D341Med (cell line): ENCODE data around the gene ATP13A3.

ENCODE experiments used
- DNase-seq: peaks from one replicate; pipeline ENCODE4 v3.0.0; 2012; ENCODE audit warnings: low spot score

The ATP13A3 gene

DNA sequence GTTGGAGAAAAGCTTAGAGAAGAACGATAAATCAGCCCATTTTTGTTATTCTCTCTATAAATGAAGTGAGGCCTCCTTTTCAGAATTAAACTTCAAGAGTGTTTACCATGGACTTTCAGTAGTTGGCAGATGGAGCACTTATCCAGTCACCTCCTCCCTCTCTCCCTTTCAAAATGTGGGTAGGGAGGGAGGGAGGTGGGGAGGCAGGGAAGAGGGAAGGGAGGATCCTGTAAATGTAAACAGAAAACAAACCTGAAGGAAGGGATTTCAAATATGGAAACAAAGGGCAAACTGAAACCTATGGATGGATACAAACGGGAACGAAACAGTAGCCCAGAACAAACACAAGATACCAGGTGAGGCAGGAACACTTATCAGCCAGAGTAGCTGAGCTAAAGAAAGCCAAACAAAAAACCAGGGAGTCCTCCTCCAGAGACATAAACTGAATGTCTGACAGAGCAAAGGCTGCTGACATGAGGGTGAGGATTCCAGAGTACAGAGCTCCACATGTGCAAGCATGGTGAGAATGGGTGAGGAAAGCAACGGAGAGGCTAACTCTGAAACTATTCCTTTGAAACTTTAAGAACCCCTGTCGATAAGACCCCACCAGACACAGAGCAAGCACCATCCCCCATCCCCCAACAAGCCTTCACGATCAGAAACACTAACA is 46.8 kb downstream of the ATP13A3 start:
- DNase-seq, result no peak

DNA sequence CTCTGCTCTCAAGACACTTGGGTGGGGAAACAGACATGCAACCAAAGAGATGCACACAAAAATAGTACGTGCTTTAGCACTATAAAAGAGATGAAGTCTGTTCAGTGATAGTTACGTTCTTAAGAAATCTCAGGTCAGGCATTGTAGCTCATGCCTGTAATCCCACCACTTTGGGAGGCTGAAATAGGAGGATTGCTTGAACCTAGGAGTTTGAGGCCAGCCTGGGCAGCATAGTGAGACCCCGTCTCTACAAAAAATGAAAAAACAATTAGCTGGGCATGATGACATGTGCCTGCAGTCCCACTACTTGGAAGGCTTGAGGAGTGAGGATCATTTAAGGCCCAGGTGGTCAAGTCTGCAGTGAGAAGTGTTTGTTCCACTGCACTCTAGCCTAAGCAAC is 52.3 kb downstream of the ATP13A3 start:
- DNase-seq, result no peak

DNA sequence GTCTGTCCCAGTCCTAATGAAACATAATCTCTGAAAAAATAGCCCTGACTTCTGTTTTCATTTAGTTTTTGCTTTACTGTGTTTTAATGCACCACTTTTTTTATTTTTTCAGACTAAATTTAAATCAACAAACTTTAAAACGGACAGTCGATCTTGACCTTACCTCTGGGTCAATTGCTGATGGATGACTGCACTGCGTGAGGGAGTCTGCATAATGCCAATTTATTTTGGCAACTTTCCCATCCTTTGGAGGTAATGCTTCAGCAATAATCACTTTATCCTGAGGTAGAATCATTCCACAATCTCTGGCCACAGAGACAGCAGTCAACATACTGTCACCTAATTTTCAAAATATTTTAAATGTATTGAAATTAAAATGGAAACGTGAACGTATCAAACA is 55.2 kb downstream of the ATP13A3 start:
- DNase-seq, result no peak

DNA sequence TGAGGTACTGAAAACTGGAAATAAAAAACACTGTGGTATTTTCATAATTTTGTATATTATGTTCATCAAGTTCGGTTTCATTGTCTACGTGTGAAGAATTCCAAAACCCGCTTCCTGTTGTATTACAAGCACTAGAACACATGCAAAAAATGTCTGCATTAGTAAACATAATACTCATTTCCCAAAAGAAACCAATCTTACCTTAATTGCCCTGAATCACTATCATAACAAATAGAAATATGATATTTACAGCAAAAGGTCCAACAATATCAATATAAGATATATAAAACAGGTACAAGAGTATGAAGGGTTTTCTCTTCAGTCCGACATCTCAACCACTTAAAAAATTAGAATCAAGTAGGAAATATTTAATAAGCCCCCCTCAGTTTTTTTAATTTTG is 61.4 kb downstream of the ATP13A3 start:
- DNase-seq, result no peak

DNA sequence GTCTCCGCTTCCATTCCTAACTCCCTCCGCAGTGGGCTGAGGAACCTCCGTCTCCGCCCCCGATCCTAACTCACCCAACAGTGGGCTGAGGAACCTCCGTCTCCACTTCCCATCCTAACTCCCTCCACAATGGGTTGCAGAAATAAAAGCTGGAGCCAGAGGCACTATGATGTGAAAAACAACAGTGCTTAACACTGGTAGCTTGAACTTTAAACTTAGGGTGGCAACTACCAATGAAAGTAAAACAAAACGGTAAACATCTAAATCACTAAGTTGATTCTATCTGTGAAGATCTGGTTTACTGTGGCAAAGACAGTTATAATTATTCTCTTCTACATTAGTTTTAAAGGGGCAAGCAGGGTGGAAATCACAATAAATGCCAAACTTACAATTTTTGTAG is 61.8 kb downstream of the ATP13A3 start:
- DNase-seq, result no peak

DNA sequence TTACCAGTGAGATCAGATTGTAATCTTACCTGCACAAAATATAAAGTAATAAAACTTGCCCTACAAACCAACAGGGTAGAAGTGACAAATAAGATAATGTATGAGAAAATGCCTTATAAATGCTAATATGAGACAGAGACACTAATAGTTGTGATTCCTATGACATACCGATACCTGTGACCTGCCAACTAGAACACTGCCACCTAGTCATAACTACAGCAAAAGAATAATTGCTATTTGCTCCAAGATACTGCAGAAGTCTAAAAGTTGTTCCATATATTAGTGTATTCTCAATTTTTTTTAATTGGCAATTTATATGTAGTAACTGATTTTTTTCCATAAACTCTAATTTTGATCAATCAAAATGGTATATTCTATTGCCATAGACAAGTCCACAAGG is 62.4 kb downstream of the ATP13A3 start:
- no peak for DNase-seq

DNA sequence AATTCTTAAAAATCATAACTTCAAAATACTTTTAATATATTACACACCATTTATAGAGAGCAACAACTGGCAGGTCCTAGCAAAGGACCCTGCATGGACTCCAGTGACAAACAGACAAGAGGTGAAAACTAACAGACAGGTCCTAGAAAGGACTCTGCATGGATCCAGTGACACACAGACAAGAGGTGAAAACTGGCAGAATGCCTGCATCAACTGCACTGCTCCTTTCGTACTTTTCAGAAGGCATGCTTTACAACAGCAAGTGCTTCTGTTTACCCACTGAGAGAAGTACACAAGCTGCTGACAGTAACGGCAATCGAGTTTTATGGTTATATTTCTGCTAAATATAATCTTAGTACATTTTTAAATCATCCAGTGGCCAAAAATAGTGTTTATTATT is 63.5 kb downstream of the ATP13A3 start:
- DNase-seq, result no peak

DNA sequence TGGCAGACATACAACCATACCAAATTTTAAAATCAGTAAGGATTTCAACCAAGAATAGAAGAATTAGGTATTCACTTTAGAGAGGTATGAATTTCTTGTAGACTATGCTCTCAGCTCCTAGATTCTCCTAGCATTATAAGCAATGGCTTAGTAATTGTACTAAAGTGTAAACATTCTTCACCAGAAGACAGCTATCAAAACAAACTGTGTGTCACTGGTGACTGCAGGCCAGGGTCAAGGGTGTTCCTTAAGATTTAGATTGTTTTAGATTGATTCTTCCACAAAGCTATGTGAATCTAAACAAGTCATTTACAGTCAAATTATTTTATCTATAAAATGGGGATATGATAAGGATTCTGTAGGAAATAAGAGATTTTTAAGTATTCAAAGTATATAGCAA is 64.6 kb downstream of the ATP13A3 start:
- no peak for DNase-seq

DNA sequence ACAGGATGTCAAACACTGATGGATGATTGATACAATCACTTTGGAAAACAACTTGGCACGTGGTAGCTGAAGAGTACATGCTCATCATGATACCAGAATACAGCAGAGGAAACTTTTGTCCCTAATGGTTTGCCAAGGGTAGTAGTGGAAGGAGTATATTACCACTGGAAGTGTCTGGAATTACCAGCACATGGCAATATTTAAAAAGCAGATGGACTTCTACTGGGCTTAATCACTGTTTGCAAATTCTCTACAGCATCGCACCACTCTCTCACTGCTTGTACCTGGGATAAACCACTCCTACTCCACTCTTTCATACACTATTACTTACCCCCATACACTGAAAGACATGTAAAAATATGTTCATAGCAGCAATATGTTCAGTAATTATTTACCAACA is 68.1 kb downstream of the ATP13A3 start:
- no peak for DNase-seq

DNA sequence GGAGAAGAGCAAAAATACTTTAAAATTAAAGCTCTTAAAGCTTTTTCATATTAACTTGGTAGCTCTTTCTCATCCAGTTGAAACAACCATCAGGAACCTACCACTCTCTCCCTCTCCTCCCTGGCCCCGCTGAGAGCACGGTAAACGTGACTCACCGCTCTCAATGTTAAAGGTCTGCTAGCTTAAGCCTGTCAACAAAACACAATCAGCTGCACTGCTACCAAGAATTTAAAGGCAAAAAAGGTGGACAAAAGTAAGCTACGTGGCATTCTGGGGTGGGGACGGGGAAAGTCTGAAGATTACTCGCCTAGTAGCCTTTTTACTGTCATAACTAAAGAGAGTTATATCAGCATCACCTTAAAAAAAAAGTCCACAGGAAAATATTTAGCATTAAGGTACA is 79.4 kb downstream of the ATP13A3 start:
- no peak for DNase-seq

DNA sequence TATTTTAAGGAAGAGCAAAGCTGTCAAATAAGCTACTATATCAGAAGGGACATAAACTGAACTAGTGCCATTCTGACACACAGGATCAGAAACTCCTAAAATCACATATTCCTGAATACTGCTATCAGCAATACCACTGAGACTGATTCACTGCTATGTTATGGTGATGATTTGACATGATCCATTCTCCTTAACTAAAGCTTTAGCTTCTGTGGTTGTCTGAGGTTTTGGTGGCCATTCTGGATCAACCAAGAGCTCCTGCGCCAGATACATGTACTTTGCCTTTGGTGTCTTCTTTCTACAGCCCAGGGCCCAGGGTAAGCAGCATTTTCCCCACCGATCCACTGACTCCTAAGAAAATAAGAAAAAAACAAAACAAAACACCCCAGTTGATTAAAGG is 81.0 kb downstream of the ATP13A3 start:
- DNase-seq, result no peak

DNA sequence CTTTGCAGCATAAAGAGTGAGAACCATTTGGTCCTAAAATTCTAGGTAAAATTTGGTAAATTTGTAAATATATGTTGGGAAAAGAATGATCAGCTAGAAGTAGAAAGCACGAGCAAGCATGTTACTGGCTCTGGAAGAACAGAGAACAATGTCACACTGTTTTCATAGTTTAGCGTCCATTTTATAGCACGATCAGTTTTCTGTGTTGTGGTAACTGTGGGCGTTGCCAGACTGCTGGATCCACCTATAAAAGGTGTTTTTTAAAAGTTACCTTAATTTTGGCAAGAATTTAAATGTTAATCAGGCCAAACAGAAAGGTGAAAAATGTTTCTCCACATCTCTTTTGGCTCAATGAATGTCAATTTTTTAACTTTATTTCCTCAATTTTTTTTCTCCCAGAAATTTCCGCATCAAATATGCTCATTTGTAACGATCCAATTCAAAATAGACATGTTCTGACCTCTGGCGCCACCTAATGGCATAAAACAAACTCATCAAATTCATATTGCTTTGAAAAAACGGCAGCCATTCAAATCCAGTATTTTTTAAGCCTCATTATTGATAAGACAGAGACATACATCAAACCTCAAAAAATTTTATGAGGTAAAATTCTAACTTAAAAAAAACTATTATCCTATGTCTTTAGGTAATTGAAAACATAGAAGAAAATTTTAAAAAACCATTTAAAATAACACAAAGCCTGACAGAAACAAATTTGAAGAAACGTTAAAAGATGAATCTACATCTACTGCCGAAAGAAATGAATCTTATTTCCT is 82.2 kb downstream of the ATP13A3 start:
- no peak for DNase-seq

DNA sequence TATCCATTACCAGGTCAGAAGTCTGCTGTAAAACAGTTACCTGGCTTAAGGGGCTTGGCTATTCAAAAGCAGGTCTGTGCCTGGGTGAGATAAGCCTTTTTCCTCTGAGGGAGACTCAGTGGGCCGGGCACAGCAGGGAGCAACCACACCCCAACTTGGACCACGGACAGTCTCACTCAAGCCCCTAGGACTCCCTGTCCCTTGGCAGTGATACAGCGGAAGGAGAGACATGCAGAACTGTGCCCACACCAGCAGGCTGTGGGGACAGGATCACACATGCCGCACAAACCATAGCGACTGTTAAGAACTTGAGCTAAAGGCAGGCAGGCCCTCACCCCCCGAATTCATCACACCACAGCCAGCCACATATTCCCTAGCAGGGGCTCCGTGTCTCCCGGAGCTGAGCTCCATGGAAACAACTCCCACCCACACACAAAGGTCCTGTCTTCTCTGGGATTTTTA is 84.9 kb downstream of the ATP13A3 start:
- no peak for DNase-seq

DNA sequence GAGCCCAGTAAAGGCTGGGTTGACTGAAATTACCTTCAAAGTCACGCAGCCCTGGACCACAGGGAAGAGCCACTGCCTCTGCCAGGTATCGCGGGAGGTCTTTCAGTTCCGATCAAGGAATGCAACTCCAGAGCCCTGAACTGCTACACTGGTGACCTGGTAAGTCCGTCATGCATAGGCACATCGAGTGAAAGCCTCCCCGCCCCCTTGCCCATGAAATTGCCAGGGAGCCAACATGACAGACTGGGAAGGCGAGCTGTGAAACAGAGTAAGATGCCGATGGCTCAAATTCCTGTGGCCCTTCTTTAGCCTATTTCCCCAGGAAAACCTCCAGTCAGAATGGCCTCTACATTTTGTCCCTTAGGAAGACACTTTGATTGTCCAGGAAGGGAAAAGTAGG is 85.5 kb downstream of the ATP13A3 start:
- DNase-seq, result no peak

DNA sequence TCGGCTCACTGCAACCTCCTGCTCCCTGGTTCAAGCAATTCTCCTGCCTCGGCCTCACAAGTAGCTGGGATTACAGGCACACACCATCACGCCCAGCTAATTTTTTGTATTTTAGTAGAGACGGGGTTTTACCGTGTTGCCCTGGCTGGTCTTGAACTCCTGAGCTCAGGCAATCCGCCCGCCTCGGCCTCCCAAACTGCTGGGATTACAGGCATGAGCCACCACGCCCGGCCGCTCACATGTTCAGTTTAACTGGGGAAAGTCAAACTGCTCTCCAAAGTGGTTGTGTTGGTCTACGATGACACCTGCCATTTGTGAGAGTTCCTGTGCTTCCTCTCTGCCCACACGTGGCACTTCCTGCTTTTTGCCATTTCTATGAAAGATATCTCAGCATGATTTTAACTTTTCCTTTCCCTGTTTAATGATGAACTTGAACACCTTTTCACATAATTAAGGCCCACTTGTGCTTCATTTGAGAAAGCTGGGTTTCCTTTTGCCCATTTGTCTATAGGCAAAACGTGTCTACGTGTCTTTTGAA is 86.9 kb downstream of the ATP13A3 start:
- DNase-seq, result no peak

DNA sequence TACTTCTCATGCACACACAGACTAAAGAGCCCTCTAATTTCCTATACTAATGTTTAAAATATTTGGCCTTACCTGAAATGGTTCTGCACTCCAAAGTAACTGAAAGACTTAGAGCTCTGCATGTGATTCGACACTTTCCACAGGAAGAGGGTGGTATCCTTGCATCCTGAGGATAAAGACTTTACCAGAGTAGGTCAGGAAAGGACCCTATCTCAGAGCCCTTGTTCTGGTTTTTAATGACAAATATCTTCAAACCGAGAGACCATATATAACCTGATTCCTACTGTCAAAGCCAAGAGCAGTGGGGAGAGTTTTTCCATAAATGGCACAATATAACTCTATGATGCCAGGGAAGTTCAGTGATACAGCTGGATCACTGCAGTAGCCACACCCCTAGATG is 87.6 kb downstream of the ATP13A3 start, which contains the start of gene GP5:
Gene GP5, minus strand, starts transcription at position 101 of the 400 bp plus-strand sequence. CDS start 984 bp downstream, outside the sequence.
- DNase-seq, result no peak

DNA sequence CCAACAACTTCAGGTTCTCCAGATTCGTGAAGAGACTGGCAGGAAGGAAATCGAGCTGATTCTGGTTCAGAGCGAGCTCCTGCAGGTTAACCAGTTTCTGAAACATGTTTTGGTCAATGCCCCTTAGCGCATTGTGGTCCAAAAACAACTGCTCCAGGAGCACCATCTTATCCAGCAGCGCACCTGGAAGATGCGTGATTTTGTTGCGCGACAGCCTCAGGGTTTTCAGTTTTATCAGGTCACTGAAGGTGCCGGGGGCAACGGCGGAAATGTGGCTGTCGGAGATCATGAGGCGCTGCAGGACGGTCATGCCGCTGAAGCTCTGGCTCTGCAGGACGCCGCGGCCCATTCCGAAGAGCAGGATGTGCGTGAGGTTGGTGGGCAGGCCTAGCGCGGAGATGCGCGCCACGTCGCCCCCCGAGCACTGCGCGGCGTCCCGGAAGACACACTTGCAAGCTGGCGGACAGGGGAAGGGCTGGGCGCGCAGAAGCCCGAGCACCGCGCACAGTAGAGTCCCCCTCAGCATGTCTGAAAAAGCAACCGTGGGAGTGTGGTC is 89.0 kb downstream of the ATP13A3 start:
- DNase-seq, result no peak

DNA sequence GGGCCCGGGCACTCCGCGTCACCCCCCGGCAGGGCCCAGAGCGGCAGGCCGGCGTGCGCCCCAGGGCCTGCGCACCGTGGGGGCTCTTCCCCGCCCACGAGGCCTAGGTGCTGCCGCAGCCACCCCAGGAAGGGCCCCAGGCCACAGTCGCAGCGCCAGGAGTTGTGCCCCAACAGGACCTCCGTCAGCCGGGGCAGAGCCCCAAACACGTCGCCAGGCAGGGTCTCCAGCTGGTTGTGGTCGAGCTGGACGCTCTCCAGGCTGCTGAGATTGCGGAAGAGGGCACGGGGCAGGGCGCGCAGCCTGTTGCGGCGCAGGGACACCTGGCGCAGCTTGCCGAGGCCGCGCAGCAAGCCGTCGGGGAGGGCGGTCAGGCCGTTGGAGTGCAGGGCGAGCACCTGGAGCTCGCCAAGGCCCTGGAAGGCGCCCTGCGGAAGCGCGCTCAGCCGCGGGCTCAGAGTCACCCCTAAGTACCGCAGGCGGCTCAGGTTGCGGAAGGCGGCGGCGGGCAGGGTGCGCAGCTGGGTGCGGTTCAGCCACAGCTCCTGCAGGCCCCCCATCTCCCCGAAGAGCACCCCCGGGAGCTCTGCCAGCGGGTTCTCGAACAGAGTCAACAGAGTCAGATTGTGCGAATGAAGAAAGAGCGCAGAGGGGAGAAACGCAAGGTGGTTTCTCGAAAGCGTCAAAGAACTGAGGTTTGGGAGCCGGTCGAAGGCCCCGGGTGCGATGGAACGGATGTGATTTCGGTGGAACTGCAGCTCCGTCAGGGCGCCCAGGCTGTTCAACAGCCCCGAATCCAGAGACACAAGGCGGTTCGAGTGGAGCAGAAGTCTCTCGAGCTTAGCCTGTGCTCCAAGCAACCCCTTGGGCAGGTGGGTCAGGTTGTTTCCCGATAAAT is 89.7 kb downstream of the ATP13A3 start:
- DNase-seq, result no peak

DNA sequence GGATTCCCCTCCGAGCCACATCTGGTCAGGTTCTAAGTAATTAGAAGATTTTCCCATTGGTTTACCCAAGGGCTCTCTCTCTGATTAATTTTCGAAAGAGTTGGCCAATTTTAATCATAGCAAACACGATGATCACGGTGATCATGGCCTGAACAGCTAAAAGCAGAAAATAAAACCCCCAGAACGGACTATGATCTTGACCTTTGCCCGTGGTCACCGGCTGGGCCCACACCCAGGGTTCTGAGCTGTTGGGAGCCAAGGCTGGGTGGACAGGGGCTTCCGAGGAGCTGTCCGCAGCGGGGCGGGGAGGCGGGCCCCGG is 90.3 kb downstream of the ATP13A3 start:
- no peak for DNase-seq

DNA sequence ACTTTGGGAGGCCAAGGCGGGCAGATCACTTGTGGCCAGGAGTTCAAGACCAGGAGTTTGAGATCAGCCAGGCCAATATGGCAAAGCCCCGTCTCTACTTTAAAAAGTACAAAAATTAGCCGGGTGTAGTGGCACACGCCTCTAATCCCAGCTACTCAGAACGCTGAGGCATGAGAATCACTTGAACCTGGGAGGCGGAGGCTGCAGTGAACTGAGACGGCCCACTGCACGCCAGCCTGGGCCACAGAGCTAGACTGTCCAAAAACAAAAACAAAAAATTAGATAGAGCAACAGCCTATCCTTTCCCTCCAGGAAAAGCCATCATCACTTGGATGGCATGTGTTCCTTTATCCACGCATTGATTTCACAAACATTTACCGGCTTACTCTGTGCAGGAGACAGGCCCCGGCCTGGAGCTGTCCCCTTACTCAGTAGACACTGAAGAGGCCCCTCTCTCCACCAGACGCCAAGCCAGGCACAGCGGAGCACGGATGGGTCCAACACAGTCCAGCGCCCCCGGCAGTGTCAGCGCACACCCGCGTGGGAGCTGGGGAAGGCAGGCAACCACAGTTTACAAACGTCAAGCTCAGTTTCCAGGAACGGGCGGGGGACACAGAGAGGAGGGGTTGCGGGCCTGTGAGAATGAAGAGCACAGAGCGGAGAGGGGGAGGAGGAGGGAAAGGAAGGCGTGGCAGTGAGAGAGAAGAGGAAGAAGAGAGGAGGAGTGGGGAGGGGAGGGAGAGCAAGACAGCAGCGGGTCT is 90.8 kb downstream of the ATP13A3 start:
- DNase-seq, result no peak

DNA sequence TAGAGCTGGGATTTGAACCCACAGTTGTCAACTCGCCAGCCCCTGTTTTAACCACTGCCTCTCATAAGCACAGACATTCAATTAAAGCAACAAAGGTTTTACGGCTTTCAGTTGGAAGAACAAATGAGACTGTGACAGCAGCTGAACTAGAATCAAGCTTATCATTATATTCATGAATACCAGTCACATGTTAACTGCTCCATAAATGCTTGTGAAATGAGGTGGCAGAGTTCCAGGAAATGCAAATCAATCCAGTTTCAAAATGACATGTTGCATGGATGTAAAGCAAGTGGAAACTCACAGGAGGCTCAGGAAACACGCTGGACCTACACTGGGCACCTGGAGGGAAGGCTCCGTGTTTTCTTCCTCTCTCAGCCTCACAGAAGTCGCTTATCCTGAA is 91.6 kb downstream of the ATP13A3 start:
- DNase-seq, result no peak
